Occipital lobe (tissue), 2 donors: ENCODE measurements around the gene PLCL2. TPM values are rescaled to one million over a fixed set of nuclear protein-coding genes. Genes with fewer than 3 reads are reported as not detected.

Experiments
- DNase-seq: peaks from one replicate; lab custom pipeline; 2025; lab: John Stamatoyannopoulos, UW
- total RNA-seq: library from RNA; depleted of rRNA; stranded (reverse); fragments of >200 nt; gene quantifications from one replicate; pipeline ENCODE4 v1.2.3, GENCODE V29; 2014

The PLCL2 gene
- total RNA-seq, 1 donor from 2014 or later: 128 TPM

DNA sequence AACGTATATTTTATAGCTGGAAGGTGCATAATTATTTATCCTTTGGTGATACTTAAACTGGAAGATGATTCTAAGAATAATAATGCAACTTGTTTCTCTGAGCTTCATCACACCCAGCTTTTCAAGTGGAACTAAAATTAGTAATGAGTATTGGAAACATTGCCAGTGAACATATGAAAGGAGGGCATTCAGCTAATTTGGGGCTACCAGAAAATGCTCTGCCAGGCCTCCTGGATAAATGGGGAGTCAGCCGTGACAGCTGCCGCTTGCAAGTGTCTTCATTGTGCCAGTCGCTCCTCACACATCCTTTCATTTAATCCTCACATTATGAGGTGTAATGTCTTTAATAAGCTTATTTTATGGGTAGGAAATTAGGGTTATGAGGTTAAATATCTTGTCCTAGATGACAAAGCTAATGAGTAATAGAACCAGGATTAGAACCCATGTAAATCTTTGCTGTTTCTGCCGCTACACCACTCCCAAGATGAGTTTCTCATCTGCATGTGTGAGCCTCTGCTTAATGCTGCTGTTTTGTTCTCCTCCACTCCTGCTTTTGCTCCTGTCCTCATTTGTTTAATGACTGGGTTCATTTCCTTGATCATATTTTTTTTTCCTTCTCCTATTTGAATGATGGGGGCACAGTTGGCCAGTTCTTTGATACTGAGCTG, 155.7 kb downstream of the PLCL2 start:
- DNase-seq: no peak

DNA sequence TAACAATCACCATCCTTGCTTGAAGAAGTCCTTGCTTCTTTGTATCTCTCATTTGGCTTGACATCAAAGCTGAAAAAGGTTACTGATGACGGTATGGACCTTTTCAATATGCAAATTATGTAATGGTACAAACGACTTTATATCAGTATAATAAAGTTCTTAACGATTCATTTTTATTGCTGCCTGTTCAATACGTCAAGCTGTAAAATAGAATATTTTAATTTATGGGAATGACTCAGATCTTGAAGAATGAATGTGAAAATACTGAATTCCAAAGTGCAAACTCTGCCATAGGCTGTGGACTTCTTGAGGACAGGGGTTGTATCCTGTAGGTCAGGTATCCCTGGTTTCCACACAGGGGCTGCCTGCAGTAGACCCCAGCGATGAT, 156.2 kb downstream of the PLCL2 start:
- no peak for DNase-seq

DNA sequence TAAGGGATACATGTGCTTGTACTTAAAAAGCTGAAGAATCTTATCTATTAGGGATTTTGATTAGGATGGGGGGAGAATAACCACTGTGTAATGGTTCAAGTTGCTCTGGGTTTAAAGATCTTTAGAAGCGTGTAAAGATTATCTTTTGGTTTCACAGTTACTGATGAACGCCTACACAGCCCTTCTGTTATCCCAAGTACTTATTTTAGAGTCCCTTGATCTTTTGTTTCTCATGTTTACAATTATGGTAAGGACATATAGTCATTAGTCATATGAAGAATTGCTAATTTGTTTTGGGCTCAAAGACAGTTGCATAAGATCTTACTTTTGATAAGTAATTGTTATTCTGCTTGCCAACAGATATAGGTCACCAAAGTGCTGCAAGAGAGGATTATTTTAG, 160.1 kb downstream of the PLCL2 start:
- DNase-seq: no peak

GRCh38 chr3:17045705-17046104, 160.9 kb downstream of the PLCL2 start:
- no peak for DNase-seq

GRCh38 chr3:17046623-17047022, 161.9 kb downstream of the PLCL2 start:
- DNase-seq: no peak

DNA sequence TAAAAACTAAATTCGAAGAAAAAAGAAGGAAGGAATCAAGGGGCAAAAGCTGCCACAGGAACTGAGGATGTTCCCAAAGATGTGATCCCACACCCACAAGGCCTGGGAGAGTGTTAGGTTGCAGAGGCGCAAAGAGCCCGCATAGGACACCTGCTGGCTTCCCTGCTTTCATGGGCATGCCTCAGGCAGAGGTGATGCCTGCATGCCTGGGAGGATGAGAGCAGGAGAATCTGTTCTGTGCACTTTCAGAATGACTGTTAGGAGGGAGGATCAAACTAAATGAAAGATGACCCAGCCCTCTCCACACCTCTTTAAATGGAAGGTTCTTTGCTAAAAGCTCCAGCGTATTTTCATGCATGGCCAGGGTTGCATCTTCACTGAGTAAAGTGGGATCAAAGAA, 162.4 kb downstream of the PLCL2 start:
- no peak for DNase-seq

DNA sequence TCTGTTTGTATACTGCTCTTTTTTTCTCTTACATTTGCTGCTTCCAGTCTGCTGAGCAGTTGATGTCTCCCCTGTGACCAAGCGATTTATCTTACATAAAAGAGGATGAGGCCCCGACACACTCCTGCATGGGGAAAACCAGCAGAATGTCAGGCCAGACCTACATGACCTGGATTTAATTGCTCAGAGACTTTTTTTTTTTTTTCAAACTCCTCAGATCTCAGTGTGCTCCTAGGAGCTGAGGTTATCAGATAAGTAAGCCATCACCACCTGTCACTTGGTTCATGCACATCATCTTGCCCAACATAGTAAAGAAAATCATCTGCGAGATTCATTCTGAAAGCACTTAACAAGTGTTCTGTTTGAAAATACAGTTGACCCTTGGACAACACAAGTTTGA, 163.1 kb downstream of the PLCL2 start:
- DNase-seq: no peak

- no peak for DNase-seq
Measured at GRCh38 chr3:17050071-17050470, 165.3 kb downstream of the PLCL2 start.

DNA sequence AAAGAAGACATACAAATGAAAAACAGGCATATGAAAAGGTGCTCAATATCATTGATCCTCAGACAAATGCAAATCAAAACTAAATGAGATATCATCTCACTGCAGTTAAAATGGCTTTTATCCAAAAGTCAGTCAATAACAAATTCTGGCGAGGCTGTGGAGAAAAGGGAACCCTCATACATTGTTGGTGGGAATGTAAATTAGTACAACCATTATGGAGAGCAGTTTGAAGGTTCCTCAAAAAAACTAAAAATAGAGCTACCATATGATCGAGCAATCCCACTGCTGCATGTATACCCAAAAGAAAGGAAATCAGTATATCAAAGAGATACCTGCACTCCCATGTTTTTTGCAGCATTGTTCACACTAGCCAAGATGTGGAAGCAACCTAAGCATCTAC, 165.8 kb downstream of the PLCL2 start:
- no peak for DNase-seq

DNA sequence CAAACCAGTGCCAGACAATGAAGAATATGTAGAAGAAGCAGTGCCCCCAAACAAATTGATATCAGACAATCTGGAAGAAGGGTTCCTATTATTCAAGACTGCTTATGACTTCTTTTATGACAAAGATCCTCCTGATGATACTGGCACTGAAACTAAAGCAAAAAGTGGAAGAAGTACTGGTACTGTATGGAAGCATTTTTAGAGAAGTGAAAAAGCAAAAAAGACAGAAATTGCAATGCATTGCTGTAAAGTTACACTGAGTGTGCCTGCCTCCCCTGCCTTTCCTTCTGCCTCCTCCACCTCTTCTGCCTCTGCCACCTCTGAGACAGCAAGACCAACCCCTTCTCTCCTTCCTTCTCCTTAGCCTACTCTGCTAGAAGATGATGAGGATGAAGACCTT, 167.6 kb downstream of the PLCL2 start:
- DNase-seq: no peak

DNA sequence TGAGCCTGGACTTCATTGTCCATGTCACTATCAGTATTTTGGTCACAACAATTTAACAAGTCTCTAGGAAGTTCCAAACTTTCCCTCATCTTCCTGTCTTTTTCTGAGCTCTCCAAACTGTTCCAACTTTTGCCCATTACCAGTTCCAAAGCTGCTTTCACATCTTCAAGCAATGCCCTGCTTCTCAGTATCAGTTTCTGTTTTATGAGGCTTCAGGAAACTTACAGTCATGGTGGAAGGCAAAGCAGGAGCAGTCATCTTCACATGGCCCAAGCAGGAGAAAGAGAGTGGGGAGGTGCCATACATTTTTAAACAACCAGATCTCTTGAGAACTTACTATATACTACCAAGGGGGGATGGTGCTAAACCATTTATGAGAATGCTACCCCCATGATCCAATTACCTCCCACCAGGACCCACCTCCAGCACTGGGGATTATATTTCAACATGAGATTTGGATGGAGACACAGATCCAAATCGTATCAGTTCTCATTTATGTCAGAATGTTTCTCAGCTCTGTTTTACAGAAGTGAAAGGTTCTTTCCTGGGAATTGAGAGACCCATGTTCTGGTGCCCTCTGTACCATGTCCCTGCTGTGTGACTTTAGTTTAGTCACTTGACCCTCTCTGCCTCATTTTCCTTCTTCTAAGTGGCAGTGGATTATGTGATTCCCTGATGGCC, 169.7 kb downstream of the PLCL2 start:
- DNase-seq: no peak

DNA sequence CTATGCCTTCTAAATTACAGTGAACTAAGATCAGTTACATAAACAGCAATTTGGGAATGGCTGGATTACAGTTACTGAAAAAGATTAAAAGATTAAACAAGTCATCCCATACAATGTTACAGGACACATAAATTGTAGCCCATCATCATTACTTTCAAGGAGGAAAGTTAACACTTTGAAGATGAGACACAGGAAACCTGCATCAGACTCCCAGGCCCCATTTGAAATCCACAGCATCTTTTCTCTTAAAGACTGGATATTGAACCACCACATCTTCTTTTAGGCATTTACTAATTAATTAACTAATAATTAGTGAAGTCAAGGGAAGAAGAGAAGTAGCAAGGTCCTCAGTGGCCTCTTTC, 170.2 kb downstream of the PLCL2 start:
- DNase-seq: no peak

- DNase-seq: no peak
Measured at GRCh38 chr3:17055374-17056276, 170.9 kb downstream of the PLCL2 start.

GRCh38 chr3:17057321-17057720, 172.6 kb downstream of the PLCL2 start:
- no peak for DNase-seq

GRCh38 chr3:17059989-17060550, 175.3 kb downstream of the PLCL2 start:
- DNase-seq: no peak

- DNase-seq: no peak
Measured at GRCh38 chr3:17061005-17061404, 176.2 kb downstream of the PLCL2 start.

- DNase-seq: no peak
Measured at GRCh38 chr3:17062736-17063135, 178.0 kb downstream of the PLCL2 start.

- DNase-seq: no peak
Measured at GRCh38 chr3:17063596-17063995, 178.8 kb downstream of the PLCL2 start.

DNA sequence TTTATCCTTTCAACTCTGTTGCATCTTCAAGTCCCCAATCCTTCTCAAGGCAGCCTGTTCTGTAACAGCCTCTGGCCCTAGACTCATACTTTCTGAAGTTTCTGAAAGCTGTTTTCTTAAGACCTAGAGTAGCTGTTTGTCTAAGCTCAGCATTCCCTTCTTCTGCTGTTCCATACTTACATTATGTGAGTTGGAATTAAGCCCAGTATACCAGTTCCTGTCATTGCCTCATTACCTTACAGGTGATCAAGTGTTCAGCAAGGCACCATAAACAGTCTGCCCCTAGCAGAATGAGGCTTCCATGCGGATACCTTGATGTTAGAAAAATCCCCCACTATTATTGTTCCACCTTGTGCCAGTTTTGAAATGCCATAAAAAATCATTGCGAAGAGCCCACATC, 180.6 kb downstream of the PLCL2 start:
- no peak for DNase-seq

- no peak for DNase-seq
Measured at GRCh38 chr3:17065881-17066280, 181.1 kb downstream of the PLCL2 start.

- no peak for DNase-seq
Measured at GRCh38 chr3:17069754-17070153, 185.0 kb downstream of the PLCL2 start.
